ENCODE results near the gene MAP4K5. TPM values are rescaled to one million over a fixed set of nuclear protein-coding genes. Genes with fewer than 3 reads are reported as not detected.
"Not testable (repeated sequence)": the region's sequence is repeated elsewhere in the genome, so short reads cannot be mapped to it uniquely, and the experiment has no call there.

The MAP4K5 gene
- total and polyA plus RNA-seq, 8 donors, result 46.4 to 71.8 (median 62.6) TPM

DNA sequence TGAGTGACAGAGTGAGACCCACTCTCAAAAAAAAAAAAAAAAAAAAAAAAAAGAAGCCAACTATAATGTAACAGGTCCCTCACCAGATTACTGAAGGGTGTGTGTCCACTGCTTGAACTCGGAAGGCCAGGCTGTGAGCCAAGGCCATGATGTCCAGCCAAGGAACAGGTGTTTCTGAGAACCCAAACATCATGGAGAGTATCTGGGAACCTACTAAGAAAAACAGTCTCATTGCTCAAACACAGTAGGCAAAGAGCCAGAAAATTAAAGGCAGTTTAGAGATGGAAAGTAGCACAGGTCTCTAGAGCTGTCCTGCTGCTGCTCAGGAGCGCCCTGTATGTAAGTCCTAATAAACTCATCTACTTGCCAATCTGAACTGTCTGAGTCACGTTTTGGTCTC, 12.5 kb upstream of the MAP4K5 start:
- intact Hi-C loops (cut with DNase I), result no loop called here
- ATAC-seq (peak; percentile 46), DNase-seq (no peak)
- TF ChIP-seq, protein P1, sequence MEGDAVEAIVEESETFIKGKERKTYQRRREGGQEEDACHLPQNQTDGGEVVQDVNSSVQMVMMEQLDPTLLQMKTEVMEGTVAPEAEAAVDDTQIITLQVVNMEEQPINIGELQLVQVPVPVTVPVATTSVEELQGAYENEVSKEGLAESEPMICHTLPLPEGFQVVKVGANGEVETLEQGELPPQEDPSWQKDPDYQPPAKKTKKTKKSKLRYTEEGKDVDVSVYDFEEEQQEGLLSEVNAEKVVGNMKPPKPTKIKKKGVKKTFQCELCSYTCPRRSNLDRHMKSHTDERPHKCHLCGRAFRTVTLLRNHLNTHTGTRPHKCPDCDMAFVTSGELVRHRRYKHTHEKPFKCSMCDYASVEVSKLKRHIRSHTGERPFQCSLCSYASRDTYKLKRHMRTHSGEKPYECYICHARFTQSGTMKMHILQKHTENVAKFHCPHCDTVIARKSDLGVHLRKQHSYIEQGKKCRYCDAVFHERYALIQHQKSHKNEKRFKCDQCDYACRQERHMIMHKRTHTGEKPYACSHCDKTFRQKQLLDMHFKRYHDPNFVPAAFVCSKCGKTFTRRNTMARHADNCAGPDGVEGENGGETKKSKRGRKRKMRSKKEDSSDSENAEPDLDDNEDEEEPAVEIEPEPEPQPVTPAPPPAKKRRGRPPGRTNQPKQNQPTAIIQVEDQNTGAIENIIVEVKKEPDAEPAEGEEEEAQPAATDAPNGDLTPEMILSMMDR (IDR thresholded peaks at IDR 0.05), result no peak
- no peaks in the 10 kb centered on the region for H3K27me3 ChIP-seq
- no peak overlapping the region for H3K27ac ChIP-seq
- H3K4me3 ChIP-seq, result no peak overlapping the region
- peaks cover 0 to 4% of the 10 kb centered on the region in 2 donors for H3K4me1 ChIP-seq
- H3K36me3 ChIP-seq, result no peaks in the 10 kb centered on the region
- no peaks in the 10 kb centered on the region for H3K9me3 ChIP-seq

DNA sequence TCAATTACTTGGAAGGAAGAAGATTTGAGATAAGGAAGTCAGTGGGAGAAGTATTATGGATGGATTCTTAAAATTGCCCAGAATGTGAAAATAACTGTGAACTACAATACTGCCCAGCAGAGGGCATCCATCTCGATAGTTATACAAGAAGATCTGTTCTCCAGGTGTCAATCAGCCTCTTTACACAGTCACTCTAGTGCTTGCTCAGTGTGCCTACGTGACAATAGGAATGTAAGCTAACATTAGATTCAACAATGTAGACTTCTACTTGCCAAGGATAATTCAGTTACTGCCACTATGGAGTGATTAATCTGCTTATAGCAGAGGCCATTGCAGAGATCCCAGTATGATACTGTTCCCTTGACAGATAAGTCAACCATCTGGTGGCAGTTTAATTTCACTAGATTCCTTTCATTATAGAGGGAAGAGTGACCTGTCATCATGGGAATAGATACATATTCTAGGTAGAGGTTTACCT, 10.6 kb upstream of the MAP4K5 start:
- Histone ChIP-seq H3K27ac (no peak overlapping the region), H3K9me3 (no peaks in the 10 kb centered on the region), H3K4me3 (no peak overlapping the region), H3K36me3 (no peaks in the 10 kb centered on the region), H3K4me1 (peaks cover 0 to 4% of the 10 kb centered on the region in 2 donors), H3K27me3 (no peaks in the 10 kb centered on the region)
- DNase-seq, result peak in 2 of 4 donors; percentile 22 to 58
- peak; percentile 95 for ATAC-seq
- TF ChIP-seq, protein P1 (IDR thresholded peaks at IDR 0.05), result peak; percentile 31 to 48
- intact Hi-C loops (cut with DNase I), result no loop called here

DNA sequence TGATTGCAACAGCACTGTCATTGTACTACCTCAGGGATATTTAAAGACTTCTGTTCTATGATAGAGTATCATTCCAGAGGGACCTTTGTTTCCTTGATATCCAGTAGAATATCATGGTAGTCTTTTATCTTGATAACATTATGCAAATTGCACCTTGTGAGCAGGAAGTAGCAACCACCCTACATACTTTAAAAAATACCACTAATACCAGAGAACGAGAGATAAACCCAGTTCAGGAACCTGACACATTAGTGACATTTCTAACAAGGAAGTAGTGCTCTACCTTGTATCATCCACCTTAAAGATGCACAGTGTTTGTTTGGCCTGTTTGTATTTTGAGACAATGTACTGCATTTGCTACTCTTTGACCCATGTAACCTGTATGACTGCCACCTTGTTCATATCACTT, 8.8 kb upstream of the MAP4K5 start:
- intact Hi-C loops (cut with DNase I), result no loop called here

DNA sequence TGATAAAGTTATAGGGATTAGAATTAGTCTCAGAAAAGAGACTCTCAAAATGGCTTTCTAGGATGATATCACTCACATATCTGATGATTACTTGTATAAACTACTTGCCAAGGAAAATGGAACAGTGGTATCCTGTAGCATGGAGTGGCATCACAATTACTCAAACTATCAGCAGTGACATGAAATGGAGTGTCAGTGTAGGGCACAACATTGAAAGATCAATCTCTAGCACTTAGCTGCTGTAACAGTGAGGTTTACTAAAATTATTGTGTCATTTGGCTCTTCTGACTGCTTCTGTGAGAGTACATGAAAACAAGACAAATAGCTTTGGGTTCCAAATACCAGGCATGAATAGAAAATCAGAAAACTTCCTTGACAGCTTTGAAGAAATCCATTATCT, 6.7 kb upstream of the MAP4K5 start:
- H3K4me1 ChIP-seq, result peaks cover 0 to 6% of the 10 kb centered on the region in 2 donors
- TF ChIP-seq, protein P1 (IDR thresholded peaks at IDR 0.05), result no peak
- ATAC-seq (no peak), DNase-seq (no peak)
- no peaks in the 10 kb centered on the region for H3K9me3 ChIP-seq
- H3K27ac ChIP-seq, result no peak overlapping the region
- intact Hi-C loops (cut with DNase I), result loop anchor here in 1 of 2 donors (10.0 kb wide), 1 partner anchor 224 kb away; the partner anchor contains the start of genes DMAC2L and L2HGDH
- H3K36me3 ChIP-seq, result no peaks in the 10 kb centered on the region
- H3K27me3 ChIP-seq, result no peaks in the 10 kb centered on the region
- no peak overlapping the region for H3K4me3 ChIP-seq

More for the DNA sequence above, 8.8 kb upstream of the MAP4K5 start:
- TF ChIP-seq, protein P1 (IDR thresholded peaks at IDR 0.05), result no peak
- Histone ChIP-seq H3K27me3 (no peaks in the 10 kb centered on the region), H3K4me1 (peaks cover 0 to 4% of the 10 kb centered on the region in 2 donors), H3K4me3 (no peak overlapping the region), H3K36me3 (no peaks in the 10 kb centered on the region), H3K9me3 (no peaks in the 10 kb centered on the region), H3K27ac (no peak overlapping the region)
- DNase-seq (no peak), ATAC-seq (no peak)

DNA sequence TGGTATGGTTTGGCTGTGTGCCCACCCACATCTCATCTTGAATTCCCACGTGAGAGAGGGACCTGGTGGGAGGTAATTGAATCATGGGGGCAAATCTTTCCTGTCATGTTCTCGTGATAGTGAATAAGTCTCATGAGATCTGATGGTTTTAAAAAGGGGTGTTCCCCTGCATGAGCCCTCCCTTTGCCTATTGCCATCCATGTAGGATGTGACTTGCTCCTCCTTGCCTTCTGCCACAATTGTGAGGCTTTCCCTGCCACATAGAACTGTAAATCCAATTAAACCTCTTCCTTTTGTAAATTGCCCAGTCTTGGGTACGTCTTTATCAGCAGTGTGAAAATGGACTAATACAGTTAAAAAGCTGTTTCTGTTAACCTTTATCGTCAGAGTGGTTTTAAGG, 5.7 kb upstream of the MAP4K5 start:
- H3K4me1 ChIP-seq, result peaks cover 0 to 14% of the 10 kb centered on the region in 2 donors
- not testable (repeated sequence) for H3K9me3 ChIP-seq, H3K4me3 ChIP-seq, H3K27ac ChIP-seq, ATAC-seq, H3K36me3 ChIP-seq, H3K27me3 ChIP-seq, DNase-seq
- intact Hi-C loops (cut with DNase I), result loop anchor here in 1 of 2 donors (10.0 kb wide), 1 partner anchor 223 kb away; the partner anchor contains the start of genes DMAC2L and L2HGDH

DNA sequence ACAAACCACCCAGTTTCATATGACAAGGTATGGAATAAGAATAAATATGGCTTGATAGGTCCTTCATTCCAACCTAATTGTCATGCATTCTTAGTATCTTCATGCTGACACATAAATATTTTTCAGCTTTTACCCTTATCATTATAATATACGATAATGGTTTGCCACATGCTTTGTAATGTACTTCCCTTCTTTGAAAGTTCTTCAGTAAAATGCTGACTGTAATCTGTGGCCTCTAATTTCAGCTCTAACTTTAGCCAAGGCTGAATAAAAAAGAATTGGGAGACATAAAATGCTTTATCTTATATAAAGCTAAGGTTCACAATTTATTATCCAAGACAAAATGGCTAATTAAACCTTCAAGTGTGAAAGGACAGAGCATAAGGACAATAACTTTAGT, 2.6 kb upstream of the MAP4K5 start:
- H3K27me3 ChIP-seq, result no peaks in the 10 kb centered on the region
- TF ChIP-seq, protein P1 (IDR thresholded peaks at IDR 0.05), result no peak
- ATAC-seq (no peak), DNase-seq (no peak)
- H3K27ac ChIP-seq, result no peak overlapping the region
- intact Hi-C loops (cut with DNase I), result loop anchor here (5.0 to 10.0 kb wide), 2 partner anchors 213 to 220 kb away; partner anchors contain the start of genes DMAC2L (in 1 of the 2) and L2HGDH (in 1 of the 2)
- H3K9me3 ChIP-seq, result no peaks in the 10 kb centered on the region
- H3K36me3 ChIP-seq, result no peaks in the 10 kb centered on the region
- H3K4me3 ChIP-seq, result no peak overlapping the region
- peaks cover 4 to 36% of the 10 kb centered on the region in 2 donors for H3K4me1 ChIP-seq

Data from left lung (tissue), 10 donors.